ENCODE measurements around the gene PTPRN2.

The PTPRN2 gene

DNA sequence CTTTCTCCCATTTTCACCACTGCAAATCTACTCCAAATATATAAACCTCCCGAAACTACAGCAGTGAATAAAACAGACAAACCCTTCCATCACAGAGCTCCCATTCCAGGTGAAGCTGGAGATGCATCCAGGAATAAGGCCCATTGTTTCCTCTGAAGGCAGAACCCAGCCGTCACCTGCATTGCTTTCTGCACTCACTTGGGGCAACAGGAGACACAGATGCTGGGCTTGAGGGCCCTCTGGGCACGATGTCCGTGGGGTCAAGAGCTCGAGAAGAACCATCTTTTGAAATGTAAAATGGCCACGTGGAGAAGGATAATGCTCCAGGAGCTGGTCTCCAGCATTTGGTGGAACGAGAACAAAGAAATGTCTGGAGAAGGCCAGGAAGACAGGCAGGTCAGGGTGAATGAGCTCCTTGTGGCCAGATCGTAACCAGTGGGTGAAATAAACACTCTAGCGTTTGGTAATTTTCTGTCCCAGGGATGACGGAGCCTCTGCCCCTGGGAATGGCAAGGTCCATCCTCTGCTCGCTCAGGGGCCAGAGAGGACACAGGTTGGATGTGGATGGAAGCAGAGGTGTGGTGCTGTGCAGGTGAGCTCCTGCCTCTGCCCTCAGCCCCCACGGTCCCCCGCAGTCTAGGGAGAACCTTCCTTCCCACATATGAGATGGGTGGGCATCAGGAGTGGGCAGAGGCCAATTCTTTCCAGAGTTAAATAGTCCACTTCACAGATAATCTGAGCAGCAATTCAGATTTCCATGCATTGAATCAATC is 694.7 kb downstream of the PTPRN2 start:
- no peak for TF ChIP-seq GATA2 (IDR thresholded peaks at IDR 0.05; ENCODE audit: low read depth, low read length)

GRCh38 chr7:157890921-157891401 is 696.7 kb downstream of the PTPRN2 start:
- TF ChIP-seq GATA2 (IDR thresholded peaks at IDR 0.05; ENCODE audit: low read depth, low read length) (no peak), GATA3 (IDR thresholded peaks at IDR 0.05; ENCODE audit: low read depth, low read length) (no peak)

DNA sequence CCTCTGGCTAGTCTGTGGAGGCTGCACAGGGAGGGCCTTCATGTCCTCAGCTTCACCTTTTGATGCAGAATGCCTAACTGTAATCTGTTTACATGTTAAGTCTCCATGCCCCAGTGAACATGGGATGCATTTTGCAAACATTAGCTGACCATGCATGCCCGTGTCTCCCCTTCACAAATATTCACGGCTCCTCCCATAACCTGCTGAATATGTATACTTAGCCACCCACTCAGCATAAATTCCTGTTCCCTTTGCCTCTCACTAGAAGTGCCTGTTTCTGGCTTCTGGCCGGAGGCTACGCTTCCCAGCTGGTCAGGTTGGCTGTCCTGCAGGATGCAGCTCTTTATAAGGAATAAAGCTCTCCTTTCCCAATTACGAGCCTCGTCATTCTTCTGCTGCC is 698.1 kb downstream of the PTPRN2 start:
- TF ChIP-seq GATA3 (IDR thresholded peaks at IDR 0.05; ENCODE audit: low read depth, low read length) = no peak
- TF ChIP-seq GATA2 (IDR thresholded peaks at IDR 0.05; ENCODE audit: low read depth, low read length) = no peak

DNA sequence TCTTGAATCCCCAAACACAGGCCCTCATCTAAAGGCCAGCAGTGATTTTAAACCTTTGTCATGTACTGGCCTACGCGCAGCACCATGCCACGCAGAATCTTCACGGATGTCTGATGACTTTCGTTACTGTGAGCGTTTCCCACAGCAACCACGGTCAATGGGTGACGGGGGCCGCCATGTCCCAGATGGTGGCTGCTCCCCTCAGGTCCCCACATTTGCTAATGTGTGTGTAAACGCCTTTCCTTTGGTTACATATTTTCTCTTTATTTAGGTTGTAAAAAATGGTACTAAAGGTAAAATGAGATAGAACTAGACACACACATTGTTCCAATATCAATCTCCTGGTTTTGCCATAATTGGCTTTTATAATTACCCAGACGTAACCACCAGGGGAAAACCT is 699.0 kb downstream of the PTPRN2 start:
- TF ChIP-seq GATA3 (IDR thresholded peaks at IDR 0.05; ENCODE audit: low read depth, low read length) (no peak), GATA2 (IDR thresholded peaks at IDR 0.05; ENCODE audit: low read depth, low read length) (no peak)

GRCh38 chr7:157887400-157887799 is 700.2 kb downstream of the PTPRN2 start:
- TF ChIP-seq GATA2 (IDR thresholded peaks at IDR 0.05; ENCODE audit: low read depth, low read length) (no peak), GATA3 (IDR thresholded peaks at IDR 0.05; ENCODE audit: low read depth, low read length) (no peak)

- no peak for TF ChIP-seq GATA3 (IDR thresholded peaks at IDR 0.05; ENCODE audit: low read depth, low read length)
- TF ChIP-seq GATA2 (IDR thresholded peaks at IDR 0.05; ENCODE audit: low read depth, low read length) = no peak
These were observed 700.9 kb downstream of the PTPRN2 start for GRCh38 chr7:157886711-157887110.

- TF ChIP-seq GATA3 (IDR thresholded peaks at IDR 0.05; ENCODE audit: low read depth, low read length) = no peak
- TF ChIP-seq GATA2 (IDR thresholded peaks at IDR 0.05; ENCODE audit: low read depth, low read length) = no peak
These were observed 701.4 kb downstream of the PTPRN2 start for GRCh38 chr7:157886266-157886665.

GRCh38 chr7:157885140-157885539 is 702.5 kb downstream of the PTPRN2 start:
- no peak for TF ChIP-seq GATA2 (IDR thresholded peaks at IDR 0.05; ENCODE audit: low read depth, low read length)
- TF ChIP-seq GATA3 (IDR thresholded peaks at IDR 0.05; ENCODE audit: low read depth, low read length) = no peak

- no peak for TF ChIP-seq GATA2 (IDR thresholded peaks at IDR 0.05; ENCODE audit: low read depth, low read length)
- no peak for TF ChIP-seq GATA3 (IDR thresholded peaks at IDR 0.05; ENCODE audit: low read depth, low read length)
These were observed 703.1 kb downstream of the PTPRN2 start for GRCh38 chr7:157884461-157885062.

DNA sequence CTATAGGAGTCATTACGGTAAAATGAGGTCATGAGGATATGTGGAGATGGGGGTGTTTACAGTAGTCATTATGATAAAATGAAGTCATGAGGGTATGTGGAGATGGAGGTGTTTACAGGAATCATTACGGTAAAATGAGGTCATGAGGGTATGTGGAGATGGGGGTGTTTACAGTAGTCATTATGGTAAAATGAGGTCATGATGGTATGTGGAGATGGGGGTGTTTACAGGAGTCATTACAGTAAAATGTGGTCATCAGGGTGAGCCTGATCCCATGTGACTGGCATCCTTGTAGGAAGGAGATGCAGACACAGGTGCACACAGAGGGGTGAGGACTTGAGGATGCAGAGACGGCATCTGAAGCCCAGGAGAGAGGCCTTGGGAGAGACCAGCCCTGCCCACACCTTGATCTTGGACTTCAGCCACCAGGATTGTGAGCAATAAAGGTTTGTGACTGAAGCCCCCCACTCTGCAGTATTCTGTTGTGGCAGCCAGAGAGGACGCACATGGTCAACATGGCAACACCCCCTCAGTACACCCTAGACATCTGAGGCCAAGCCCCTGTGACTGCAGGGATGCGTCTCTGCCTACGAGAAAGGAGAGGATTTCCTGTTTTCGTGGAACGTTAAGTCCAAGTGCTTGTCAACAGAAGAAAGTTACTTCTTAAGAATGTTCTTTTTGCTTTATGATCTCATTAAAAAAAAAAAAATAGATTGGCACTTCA is 706.4 kb downstream of the PTPRN2 start:
- no peak for TF ChIP-seq GATA2 (IDR thresholded peaks at IDR 0.05; ENCODE audit: low read depth, low read length)
- TF ChIP-seq GATA3 (IDR thresholded peaks at IDR 0.05; ENCODE audit: low read depth, low read length) = no peak

DNA sequence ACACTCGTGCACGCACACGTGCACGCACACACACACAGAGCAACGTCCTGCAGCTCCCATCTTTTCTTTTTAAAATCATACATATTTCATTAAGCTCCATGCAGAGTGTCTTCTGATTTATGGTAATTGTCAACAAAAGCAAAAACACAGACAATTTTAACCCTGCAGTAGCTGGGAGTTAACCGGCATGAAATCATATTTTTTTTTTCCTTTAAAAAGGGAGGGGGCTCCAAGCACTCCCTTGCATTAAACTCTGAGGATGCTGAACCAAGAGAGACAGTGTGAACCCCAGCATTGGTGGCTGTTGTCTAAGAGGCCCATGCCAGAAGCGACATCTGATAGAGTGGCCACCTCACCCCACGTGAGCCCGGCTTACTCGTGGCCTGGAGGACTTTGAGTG is 708.2 kb downstream of the PTPRN2 start:
- TF ChIP-seq GATA2 (IDR thresholded peaks at IDR 0.05; ENCODE audit: low read depth, low read length) (no peak), GATA3 (IDR thresholded peaks at IDR 0.05; ENCODE audit: low read depth, low read length) (no peak)

GRCh38 chr7:157877298-157878090 is 710.1 kb downstream of the PTPRN2 start:
- TF ChIP-seq GATA3 (IDR thresholded peaks at IDR 0.05; ENCODE audit: low read depth, low read length) = no peak
- TF ChIP-seq GATA2 (IDR thresholded peaks at IDR 0.05; ENCODE audit: low read depth, low read length) = no peak

DNA sequence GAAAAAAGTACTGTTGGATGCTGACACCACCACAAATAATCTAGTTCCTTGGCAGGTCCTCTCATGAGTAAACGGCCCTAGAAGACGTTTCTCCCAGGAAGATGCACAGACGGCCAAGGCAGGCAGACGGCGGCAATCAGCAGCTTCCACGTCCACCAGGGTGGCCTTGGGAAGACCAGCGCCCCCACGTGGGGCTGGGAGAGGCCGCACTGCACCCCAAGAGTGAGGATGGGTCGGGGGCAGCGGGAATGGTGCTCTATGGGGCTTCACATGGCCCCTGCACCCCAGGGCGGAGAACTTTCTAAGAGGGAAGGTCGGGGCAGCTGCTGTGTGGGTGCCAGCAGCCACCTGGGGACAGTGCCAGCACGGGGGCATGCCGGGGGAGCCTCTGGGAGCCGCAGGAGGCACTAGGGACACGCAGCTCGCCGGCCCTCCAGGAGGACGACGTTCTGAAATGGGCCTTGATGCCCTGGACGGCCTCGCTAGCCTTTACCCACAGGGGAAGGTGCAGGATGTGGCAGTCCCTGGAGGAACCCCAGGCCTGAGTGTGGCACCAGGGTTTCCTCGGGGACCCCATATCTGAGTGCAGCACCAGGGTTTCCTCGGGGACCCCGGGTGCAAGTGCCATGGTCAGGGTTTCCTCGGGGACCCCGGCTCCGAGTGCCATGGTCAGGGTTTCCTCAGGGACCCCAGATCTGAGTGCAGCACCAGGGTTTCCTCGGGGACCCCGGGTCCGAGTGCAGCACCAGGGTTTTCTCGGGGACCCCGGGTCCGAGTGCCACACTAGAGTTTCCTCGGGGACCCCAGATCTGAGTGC is 710.9 kb downstream of the PTPRN2 start:
- TF ChIP-seq GATA2 (IDR thresholded peaks at IDR 0.05; ENCODE audit: low read depth, low read length) = no peak
- no peak for TF ChIP-seq GATA3 (IDR thresholded peaks at IDR 0.05; ENCODE audit: low read depth, low read length)

Measured in SH-SY5Y (cell line).